Liver (tissue), 9 donors: ENCODE data around the gene ST3GAL4. TPM values are rescaled to one million over a fixed set of nuclear protein-coding genes. Genes with fewer than 3 reads are reported as not detected.

ENCODE experiments used
- DNase-seq: peaks from one replicate; pipeline ENCODE4 v3.0.0-alpha.2; 2017; ENCODE audit warnings: low spot score
- H3K27ac ChIP-seq, 2 donors: one replicate each; pipeline ENCODE4 v1.7.0; 2013; ENCODE audit warnings: inconsistent platforms in 2 of 2, low read length in 2 of 2, control low read depth in 1 of 2, low read depth in 1 of 2, mild to moderate bottlenecking in 1 of 2
- H3K27me3 ChIP-seq, 4 donors: one replicate each; pipeline versions ENCODE4 v1.6.1 to v1.7.0; 2013; ENCODE audit warnings: low read length in 3 of 4, inconsistent platforms in 1 of 4, mild to moderate bottlenecking in 1 of 4, moderate library complexity in 1 of 4; ENCODE audit not compliant: control insufficient read depth in 4 of 4, insufficient read depth in 4 of 4
- H3K36me3 ChIP-seq, 4 donors: one replicate each; pipeline versions ENCODE4 v1.6.1 to v1.7.0; 2013; ENCODE audit warnings: low read length in 3 of 4, mild to moderate bottlenecking in 3 of 4, low read depth in 1 of 4, moderate library complexity in 1 of 4; ENCODE audit not compliant: control insufficient read depth in 4 of 4, insufficient read depth in 3 of 4
- H3K4me1 ChIP-seq, 4 donors: one replicate each; pipeline versions ENCODE4 v1.6.1 to v1.7.0; 2013; ENCODE audit warnings: low read length in 3 of 4, mild to moderate bottlenecking in 3 of 4, moderate library complexity in 1 of 4; ENCODE audit not compliant: control insufficient read depth in 4 of 4, insufficient read depth in 4 of 4
- H3K4me3 ChIP-seq, 3 donors: one replicate each; pipeline versions ENCODE4 v1.6.1 to v1.7.0; 2013; ENCODE audit warnings: low read length in 3 of 3, control low read depth in 1 of 3, low read depth in 1 of 3, mild to moderate bottlenecking in 1 of 3
- H3K9ac ChIP-seq, 2 donors: one replicate each; pipeline ENCODE4 v1.7.0; 2013; ENCODE audit warnings: low read length in 2 of 2, mild to moderate bottlenecking in 2 of 2, moderate library complexity in 2 of 2, control low read depth in 1 of 2, low read depth in 1 of 2
- H3K9me3 ChIP-seq, 4 donors: one replicate each; pipeline versions ENCODE4 v1.6.1 to v1.7.0; 2013; ENCODE audit warnings: low read length in 3 of 4; ENCODE audit not compliant: control insufficient read depth in 4 of 4
- EGR1 ChIP-seq, 2 donors: IDR thresholded peaks; 2 replicates each; pipeline ENCODE4 v1.6.1; 2016 to 2018; ENCODE audit warnings: antibody characterized with exemption in 2 of 2, low read depth in 2 of 2
- FOXA1 ChIP-seq: IDR thresholded peaks from 2 replicates; pipeline ENCODE4 v1.6.1; 2016; ENCODE audit warnings: antibody characterized with exemption
- FOXA2 ChIP-seq: IDR thresholded peaks from 2 replicates; pipeline ENCODE4 v1.6.1; 2016; ENCODE audit warnings: antibody characterized with exemption
- GABPA ChIP-seq, 2 donors: IDR thresholded peaks in 1 of 2; conservative IDR thresholded peaks in 1 of 2; 2 replicates each; pipeline ENCODE4 v1.6.1; 2016; ENCODE audit warnings: antibody characterized with exemption in 2 of 2, mild to moderate bottlenecking in 1 of 2, moderate library complexity in 1 of 2
- HNF4A ChIP-seq, 2 donors: conservative IDR thresholded peaks; 2 replicates each; pipeline ENCODE4 v1.6.1; 2016; ENCODE audit warnings: antibody characterized with exemption in 2 of 2, mild to moderate bottlenecking in 2 of 2
- HNF4G ChIP-seq: IDR thresholded peaks from 2 replicates; pipeline ENCODE4 v1.6.1; 2016; ENCODE audit warnings: antibody characterized with exemption
- JUND ChIP-seq, 2 donors: IDR thresholded peaks; 2 replicates each; pipeline ENCODE4 v1.6.1; 2016; ENCODE audit warnings: antibody characterized with exemption in 2 of 2
- NR2F2 ChIP-seq: IDR thresholded peaks from 2 replicates; pipeline ENCODE4 v1.6.1; 2016; ENCODE audit warnings: antibody characterized with exemption
- RAD21 ChIP-seq, 2 donors: IDR thresholded peaks; 2 replicates each; pipeline ENCODE4 v1.6.1; 2016; ENCODE audit warnings: antibody characterized with exemption in 2 of 2, mild to moderate bottlenecking in 2 of 2
- RXRA ChIP-seq, 2 donors: IDR thresholded peaks; 2 replicates each; pipeline ENCODE4 v1.6.1; 2017 to 2018; ENCODE audit warnings: antibody characterized with exemption in 2 of 2, mild to moderate bottlenecking in 1 of 2
- SP1 ChIP-seq: IDR thresholded peaks from 2 replicates; pipeline ENCODE4 v1.6.1; 2018; ENCODE audit warnings: antibody characterized with exemption, mild to moderate bottlenecking
- TAF1 ChIP-seq: conservative IDR thresholded peaks from 2 replicates; pipeline ENCODE4 v1.6.1; 2016; ENCODE audit warnings: antibody characterized with exemption, mild to moderate bottlenecking
- YY1 ChIP-seq: IDR thresholded peaks from 2 replicates; pipeline ENCODE4 v1.6.1; 2016; ENCODE audit warnings: antibody characterized with exemption, mild to moderate bottlenecking
- WGBS: extraction: QIAGEN DNeasy Blood & Tissue Kit; methylation state at CpG from one replicate; pipeline ENCODE4 v1.1.7; 2013; 5-methylcytosine and 5-hydroxymethylcytosine counted together
- polyA plus RNA-seq, 2 donors: library from polyadenylated mRNA; stranded (reverse) in 1 of 2; unstranded in 1 of 2; fragments of 200-250 nt in 1 of 2; fragments of >200 nt in 1 of 2; fragmentation: Nextera tagmentation in 1 of 2; extraction: Ambion mirVana in 1 of 2; gene quantifications; one replicate each; pipeline versions ENCODE4 v1.2.1 to v1.2.3, GENCODE V29; 2013 to 2015
- total RNA-seq, 2 donors: library from RNA; depleted of rRNA; stranded (reverse); fragments of >200 nt; gene quantifications; one replicate each; pipeline ENCODE4 v1.2.3, GENCODE V29; 2014
- TF ChIP-seq, protein P1 (sequence below): fragments of 150-350 bp; IDR thresholded peaks from 2 replicates; pipeline ENCODE4 v1.5.1; 2017; ENCODE audit warnings: improper control_type of control experiment, low read depth, low read length; ENCODE audit not compliant: missing input control
- TF ChIP-seq, protein P2 (sequence below): IDR thresholded peaks from 2 replicates; pipeline ENCODE4 v1.6.1; 2016; ENCODE audit warnings: antibody characterized with exemption
- TF ChIP-seq, protein P3 (sequence below): IDR thresholded peaks from 2 replicates; pipeline ENCODE4 v1.6.1; 2016; ENCODE audit warnings: antibody characterized with exemption
- TF ChIP-seq, protein P4 (sequence below): IDR thresholded peaks from 2 replicates; pipeline ENCODE4 v1.6.1; 2016; ENCODE audit warnings: antibody characterized with exemption
- donor health status: healthy.
- donor health status: healthy.
- donor health status: healthy.
- donor health status: healthy.
- donor health status: healthy.

Gene ST3GAL4
- total and polyA plus RNA-seq, 4 donors: 4.5 to 18.4 (median 10.6) TPM

DNA sequence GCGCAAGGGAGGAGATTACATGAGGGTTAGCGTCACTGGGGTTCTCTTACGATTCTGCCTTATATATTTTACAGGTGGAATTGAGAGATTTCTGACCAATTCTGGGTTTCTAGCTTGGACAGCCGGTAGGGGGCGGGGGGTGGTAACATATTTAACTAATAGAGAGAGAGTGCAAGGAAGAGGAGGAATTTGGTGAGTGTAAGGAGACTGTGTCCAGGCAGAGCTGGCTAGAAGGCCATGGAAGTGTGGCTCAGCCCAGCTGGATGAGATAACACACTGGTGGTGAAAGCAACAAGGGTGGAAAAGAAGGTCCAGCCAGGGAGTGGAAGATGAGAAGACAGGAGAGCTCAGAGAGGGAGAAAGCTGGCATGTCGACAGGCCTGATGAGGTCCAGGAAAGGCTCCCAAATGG lies 56.5 kb downstream of the ST3GAL4 start:
- TF ChIP-seq, protein P1, sequence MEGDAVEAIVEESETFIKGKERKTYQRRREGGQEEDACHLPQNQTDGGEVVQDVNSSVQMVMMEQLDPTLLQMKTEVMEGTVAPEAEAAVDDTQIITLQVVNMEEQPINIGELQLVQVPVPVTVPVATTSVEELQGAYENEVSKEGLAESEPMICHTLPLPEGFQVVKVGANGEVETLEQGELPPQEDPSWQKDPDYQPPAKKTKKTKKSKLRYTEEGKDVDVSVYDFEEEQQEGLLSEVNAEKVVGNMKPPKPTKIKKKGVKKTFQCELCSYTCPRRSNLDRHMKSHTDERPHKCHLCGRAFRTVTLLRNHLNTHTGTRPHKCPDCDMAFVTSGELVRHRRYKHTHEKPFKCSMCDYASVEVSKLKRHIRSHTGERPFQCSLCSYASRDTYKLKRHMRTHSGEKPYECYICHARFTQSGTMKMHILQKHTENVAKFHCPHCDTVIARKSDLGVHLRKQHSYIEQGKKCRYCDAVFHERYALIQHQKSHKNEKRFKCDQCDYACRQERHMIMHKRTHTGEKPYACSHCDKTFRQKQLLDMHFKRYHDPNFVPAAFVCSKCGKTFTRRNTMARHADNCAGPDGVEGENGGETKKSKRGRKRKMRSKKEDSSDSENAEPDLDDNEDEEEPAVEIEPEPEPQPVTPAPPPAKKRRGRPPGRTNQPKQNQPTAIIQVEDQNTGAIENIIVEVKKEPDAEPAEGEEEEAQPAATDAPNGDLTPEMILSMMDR: no peak
- TF ChIP-seq, protein P2, sequence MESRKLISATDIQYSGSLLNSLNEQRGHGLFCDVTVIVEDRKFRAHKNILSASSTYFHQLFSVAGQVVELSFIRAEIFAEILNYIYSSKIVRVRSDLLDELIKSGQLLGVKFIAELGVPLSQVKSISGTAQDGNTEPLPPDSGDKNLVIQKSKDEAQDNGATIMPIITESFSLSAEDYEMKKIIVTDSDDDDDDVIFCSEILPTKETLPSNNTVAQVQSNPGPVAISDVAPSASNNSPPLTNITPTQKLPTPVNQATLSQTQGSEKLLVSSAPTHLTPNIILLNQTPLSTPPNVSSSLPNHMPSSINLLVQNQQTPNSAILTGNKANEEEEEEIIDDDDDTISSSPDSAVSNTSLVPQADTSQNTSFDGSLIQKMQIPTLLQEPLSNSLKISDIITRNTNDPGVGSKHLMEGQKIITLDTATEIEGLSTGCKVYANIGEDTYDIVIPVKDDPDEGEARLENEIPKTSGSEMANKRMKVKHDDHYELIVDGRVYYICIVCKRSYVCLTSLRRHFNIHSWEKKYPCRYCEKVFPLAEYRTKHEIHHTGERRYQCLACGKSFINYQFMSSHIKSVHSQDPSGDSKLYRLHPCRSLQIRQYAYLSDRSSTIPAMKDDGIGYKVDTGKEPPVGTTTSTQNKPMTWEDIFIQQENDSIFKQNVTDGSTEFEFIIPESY: no peak
- TF ChIP-seq TAF1: no peak
- Histone ChIP-seq H3K9ac (no peak overlapping the region), H3K27ac (no peak overlapping the region), H3K36me3 (peaks cover 0 to 47% (median 12%) of the 10 kb centered on the region in 4 donors), H3K27me3 (no peaks in the 10 kb centered on the region), H3K4me1 (peaks cover 0 to 3% (median 0%) of the 10 kb centered on the region in 4 donors), H3K4me3 (no peak overlapping the region), H3K9me3 (no peaks in the 10 kb centered on the region)
- WGBS: 91% methylated on average over 6 of the region's 6 CpGs
- no peak for DNase-seq

DNA sequence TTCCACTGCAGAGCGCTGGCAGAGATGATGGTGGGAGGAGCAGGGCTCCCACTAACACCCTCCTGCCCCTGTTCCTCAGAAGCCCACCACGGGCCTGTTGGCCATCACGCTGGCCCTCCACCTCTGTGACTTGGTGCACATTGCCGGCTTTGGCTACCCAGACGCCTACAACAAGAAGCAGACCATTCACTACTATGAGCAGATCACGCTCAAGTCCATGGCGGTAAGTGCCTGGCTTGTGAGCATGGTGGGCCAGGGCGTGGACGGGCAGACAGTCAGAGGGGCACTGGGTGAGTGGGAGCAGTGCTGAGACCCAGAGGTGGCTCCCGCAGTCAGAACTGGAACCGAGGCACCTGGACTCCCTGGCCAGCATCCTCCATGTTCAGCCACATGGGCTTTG lies 57.9 kb downstream of the ST3GAL4 start:
- TF ChIP-seq GABPA (IDR thresholded peaks at IDR 0.05 in 1 of 2, conservative IDR thresholded peaks at IDR 0.05 in 1 of 2): no peak
- TF ChIP-seq, protein P3, sequence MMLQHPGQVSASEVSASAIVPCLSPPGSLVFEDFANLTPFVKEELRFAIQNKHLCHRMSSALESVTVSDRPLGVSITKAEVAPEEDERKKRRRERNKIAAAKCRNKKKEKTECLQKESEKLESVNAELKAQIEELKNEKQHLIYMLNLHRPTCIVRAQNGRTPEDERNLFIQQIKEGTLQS: no peak
- TF ChIP-seq RAD21 (IDR thresholded peaks at IDR 0.05): no peak
- TF ChIP-seq, protein P1: no peak
- TF ChIP-seq NR2F2: no peak
- TF ChIP-seq FOXA1: no peak
- TF ChIP-seq HNF4G: no peak
- TF ChIP-seq JUND (IDR thresholded peaks at IDR 0.05): no peak
- no peaks in the 10 kb centered on the region for H3K27me3 ChIP-seq
- no peak overlapping the region for H3K27ac ChIP-seq
- 95% methylated on average over 11 of the region's 11 CpGs for WGBS
- peaks cover 0 to 3% (median 0%) of the 10 kb centered on the region in 4 donors for H3K4me1 ChIP-seq
- H3K9ac ChIP-seq: no peak overlapping the region
- no peak for DNase-seq
- H3K4me3 ChIP-seq: no peak overlapping the region
- H3K36me3 ChIP-seq: peaks cover 0 to 34% (median 5%) of the 10 kb centered on the region in 4 donors
- no peaks in the 10 kb centered on the region for H3K9me3 ChIP-seq

DNA sequence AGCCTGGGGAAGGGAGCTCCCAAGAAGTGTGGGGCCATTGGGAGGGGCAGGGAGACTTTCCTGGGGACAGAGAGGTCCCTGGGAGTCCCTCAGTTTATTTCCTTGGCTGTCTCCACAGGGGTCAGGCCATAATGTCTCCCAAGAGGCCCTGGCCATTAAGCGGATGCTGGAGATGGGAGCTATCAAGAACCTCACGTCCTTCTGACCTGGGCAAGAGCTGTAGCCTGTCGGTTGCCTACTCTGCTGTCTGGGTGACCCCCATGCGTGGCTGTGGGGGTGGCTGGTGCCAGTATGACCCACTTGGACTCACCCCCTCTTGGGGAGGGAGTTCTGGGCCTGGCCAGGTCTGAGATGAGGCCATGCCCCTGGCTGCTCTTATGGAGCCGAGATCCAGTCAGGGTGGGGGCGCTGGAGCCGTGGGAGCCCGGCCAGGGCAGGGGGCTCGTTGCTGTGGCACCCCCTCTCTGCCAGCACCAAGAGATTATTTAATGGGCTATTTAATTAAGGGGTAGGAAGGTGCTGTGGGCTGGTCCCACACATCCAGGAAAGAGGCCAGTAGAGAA lies 58.4 kb downstream of the ST3GAL4 start:
- no peaks in the 10 kb centered on the region for H3K27me3 ChIP-seq
- no peaks in the 10 kb centered on the region for H3K9me3 ChIP-seq
- WGBS: 89% methylated on average over 9 of the region's 9 CpGs
- H3K36me3 ChIP-seq: peaks cover 0 to 29% (median 4%) of the 10 kb centered on the region in 4 donors
- H3K4me1 ChIP-seq: peaks cover 0 to 3% (median 0%) of the 10 kb centered on the region in 4 donors
- H3K27ac ChIP-seq: peak overlapping the region in 1 of 2 donors; percentile 52
- H3K4me3 ChIP-seq: no peak overlapping the region
- DNase-seq: no peak
- no peak overlapping the region for H3K9ac ChIP-seq
- TF ChIP-seq, protein P1: no peak
- TF ChIP-seq NR2F2 (no peak), EGR1 (IDR thresholded peaks at IDR 0.05; ENCODE audit: low read depth in 2 of 2) (no peak), YY1 (no peak), HNF4A (conservative IDR thresholded peaks at IDR 0.05) (no peak), SP1 (no peak), GABPA (IDR thresholded peaks at IDR 0.05 in 1 of 2, conservative IDR thresholded peaks at IDR 0.05 in 1 of 2) (no peak), TAF1 (no peak), FOXA1 (no peak), HNF4G (no peak), RAD21 (IDR thresholded peaks at IDR 0.05) (no peak), FOXA2 (no peak), RXRA (IDR thresholded peaks at IDR 0.05) (no peak), JUND (IDR thresholded peaks at IDR 0.05) (no peak)
- TF ChIP-seq, protein P3: no peak
- TF ChIP-seq, protein P4, sequence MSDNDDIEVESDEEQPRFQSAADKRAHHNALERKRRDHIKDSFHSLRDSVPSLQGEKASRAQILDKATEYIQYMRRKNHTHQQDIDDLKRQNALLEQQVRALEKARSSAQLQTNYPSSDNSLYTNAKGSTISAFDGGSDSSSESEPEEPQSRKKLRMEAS: no peak
